ENCODE results near the gene RYR2.
"Not testable (repeated sequence)": the region's sequence is repeated elsewhere in the genome, so short reads cannot be mapped to it uniquely, and the experiment has no call there.

RYR2 gene

DNA sequence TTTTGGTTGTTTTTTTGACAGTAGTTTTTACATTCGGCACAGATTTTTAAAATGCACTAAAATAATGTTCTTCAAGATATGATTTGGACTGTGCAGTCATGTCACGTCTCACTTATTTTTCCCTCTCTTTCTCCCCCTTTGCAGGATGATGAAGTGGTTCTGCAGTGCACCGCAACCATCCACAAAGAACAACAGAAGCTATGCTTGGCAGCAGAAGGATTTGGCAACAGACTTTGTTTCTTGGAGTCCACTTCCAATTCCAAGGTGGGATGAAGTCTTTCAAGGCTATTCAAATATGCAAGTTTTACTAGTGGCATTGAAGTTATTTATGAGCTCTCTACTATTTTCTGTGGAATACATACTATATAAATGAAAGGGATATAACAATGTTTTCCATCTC is 228.4 kb downstream of the RYR2 start:
- Histone ChIP-seq H3K27ac (ENCODE audit: low read depth, low read length, poor library complexity, severe bottlenecking) (no peak overlapping the region), H3K4me1 (ENCODE audit: insufficient read depth, low read length, severe bottlenecking) (no peaks in the 10 kb centered on the region), H2AFZ (ENCODE audit: low read length) (no peak overlapping the region), H3K9me3 (ENCODE audit: low read length) (no peaks in the 10 kb centered on the region), H3K9ac (ENCODE audit: low read length) (no peak overlapping the region), H3K27me3 (ENCODE audit: insufficient read depth, low read length) (no peaks in the 10 kb centered on the region), H3K4me2 (ENCODE audit: low read length) (no peak overlapping the region), H3K79me2 (ENCODE audit: insufficient read depth, low read length) (no peaks in the 10 kb centered on the region), H3K36me3 (ENCODE audit: insufficient read depth, low read length) (no peaks in the 10 kb centered on the region), H4K20me1 (ENCODE audit: insufficient read depth, low read length) (no peaks in the 10 kb centered on the region), H3F3A (ENCODE audit: insufficient read depth, low read length) (no peaks in the 10 kb centered on the region), H3K4me3 (ENCODE audit: low read depth, low read length, poor library complexity, severe bottlenecking) (no peak overlapping the region), H3K9me2 (ENCODE audit: low read depth, low read length) (no peaks in the 10 kb centered on the region)
- TF ChIP-seq, protein P1, sequence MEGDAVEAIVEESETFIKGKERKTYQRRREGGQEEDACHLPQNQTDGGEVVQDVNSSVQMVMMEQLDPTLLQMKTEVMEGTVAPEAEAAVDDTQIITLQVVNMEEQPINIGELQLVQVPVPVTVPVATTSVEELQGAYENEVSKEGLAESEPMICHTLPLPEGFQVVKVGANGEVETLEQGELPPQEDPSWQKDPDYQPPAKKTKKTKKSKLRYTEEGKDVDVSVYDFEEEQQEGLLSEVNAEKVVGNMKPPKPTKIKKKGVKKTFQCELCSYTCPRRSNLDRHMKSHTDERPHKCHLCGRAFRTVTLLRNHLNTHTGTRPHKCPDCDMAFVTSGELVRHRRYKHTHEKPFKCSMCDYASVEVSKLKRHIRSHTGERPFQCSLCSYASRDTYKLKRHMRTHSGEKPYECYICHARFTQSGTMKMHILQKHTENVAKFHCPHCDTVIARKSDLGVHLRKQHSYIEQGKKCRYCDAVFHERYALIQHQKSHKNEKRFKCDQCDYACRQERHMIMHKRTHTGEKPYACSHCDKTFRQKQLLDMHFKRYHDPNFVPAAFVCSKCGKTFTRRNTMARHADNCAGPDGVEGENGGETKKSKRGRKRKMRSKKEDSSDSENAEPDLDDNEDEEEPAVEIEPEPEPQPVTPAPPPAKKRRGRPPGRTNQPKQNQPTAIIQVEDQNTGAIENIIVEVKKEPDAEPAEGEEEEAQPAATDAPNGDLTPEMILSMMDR (IDR thresholded peaks at IDR 0.05; ENCODE audit: low read length) = no peak
- TF ChIP-seq EZH2 (IDR thresholded peaks at IDR 0.05; ENCODE audit: borderline replicate concordance, low read length) = no peak

DNA sequence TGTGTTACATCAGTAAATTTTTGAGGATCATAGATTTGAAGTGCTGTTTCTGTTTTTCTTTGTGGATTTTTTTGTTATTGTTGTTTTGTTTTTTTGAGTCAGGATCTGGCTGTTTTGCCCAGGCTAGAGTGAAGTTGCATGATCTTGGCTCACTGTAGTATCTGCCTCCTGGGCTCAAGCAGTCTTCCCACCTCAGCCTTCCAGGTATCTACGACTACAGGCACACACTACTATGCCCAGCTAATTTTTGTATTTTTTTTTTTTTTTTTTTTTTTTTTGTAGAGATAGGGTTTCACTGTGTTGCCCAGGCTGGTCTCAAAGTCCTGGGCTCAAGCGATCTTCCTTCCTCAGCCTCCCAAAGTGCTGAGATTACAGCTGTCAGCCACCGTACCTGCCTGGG is 236.0 kb downstream of the RYR2 start:
- H3K9me3 ChIP-seq (ENCODE audit: low read length); H3K79me2 ChIP-seq (ENCODE audit: insufficient read depth, low read length); H3K9ac ChIP-seq (ENCODE audit: low read length); H3K4me1 ChIP-seq (ENCODE audit: insufficient read depth, low read length, severe bottlenecking); H3K27me3 ChIP-seq (ENCODE audit: insufficient read depth, low read length); H3K36me3 ChIP-seq (ENCODE audit: insufficient read depth, low read length); H3F3A ChIP-seq (ENCODE audit: insufficient read depth, low read length); H2AFZ ChIP-seq (ENCODE audit: low read length); H4K20me1 ChIP-seq (ENCODE audit: insufficient read depth, low read length); H3K27ac ChIP-seq (ENCODE audit: low read depth, low read length, poor library complexity, severe bottlenecking); H3K9me2 ChIP-seq (ENCODE audit: low read depth, low read length); H3K4me3 ChIP-seq (ENCODE audit: low read depth, low read length, poor library complexity, severe bottlenecking); H3K4me2 ChIP-seq (ENCODE audit: low read length): not testable (repeated sequence)

DNA sequence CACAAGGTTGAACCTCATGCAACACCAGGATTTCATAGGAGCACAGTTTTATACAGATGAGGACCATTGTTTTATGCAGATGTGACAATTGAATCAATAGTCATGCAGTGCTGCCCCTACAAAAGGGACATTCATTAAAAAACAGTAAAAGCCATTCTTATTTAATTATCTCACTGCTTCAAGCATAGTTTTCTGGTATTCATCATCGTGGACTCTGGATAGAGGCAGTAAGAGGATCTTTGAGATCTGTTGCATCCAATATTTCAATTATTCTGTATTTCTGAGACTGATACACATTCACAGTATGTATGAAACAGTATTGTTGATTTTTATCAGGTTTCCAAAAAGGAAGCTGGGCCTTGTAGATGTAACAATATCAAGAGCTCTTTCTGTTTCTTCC is 237.6 kb downstream of the RYR2 start:
- no peak overlapping the region for H2AFZ ChIP-seq (ENCODE audit: low read length)
- no peaks in the 10 kb centered on the region for H3F3A ChIP-seq (ENCODE audit: insufficient read depth, low read length)
- no peaks in the 10 kb centered on the region for H3K36me3 ChIP-seq (ENCODE audit: insufficient read depth, low read length)
- H4K20me1 ChIP-seq (ENCODE audit: insufficient read depth, low read length) = no peaks in the 10 kb centered on the region
- H3K4me1 ChIP-seq (ENCODE audit: insufficient read depth, low read length, severe bottlenecking) = no peaks in the 10 kb centered on the region
- no peak overlapping the region for H3K9ac ChIP-seq (ENCODE audit: low read length)
- H3K9me2 ChIP-seq (ENCODE audit: low read depth, low read length) = no peaks in the 10 kb centered on the region
- no peak for TF ChIP-seq EZH2 (IDR thresholded peaks at IDR 0.05; ENCODE audit: borderline replicate concordance, low read length)
- TF ChIP-seq, protein P1 (IDR thresholded peaks at IDR 0.05; ENCODE audit: low read length) = no peak
- H3K79me2 ChIP-seq (ENCODE audit: insufficient read depth, low read length) = no peaks in the 10 kb centered on the region
- no peak overlapping the region for H3K4me2 ChIP-seq (ENCODE audit: low read length)
- H3K27me3 ChIP-seq (ENCODE audit: insufficient read depth, low read length) = no peaks in the 10 kb centered on the region
- H3K9me3 ChIP-seq (ENCODE audit: low read length) = no peaks in the 10 kb centered on the region
- no peak overlapping the region for H3K4me3 ChIP-seq (ENCODE audit: low read depth, low read length, poor library complexity, severe bottlenecking)
- H3K27ac ChIP-seq (ENCODE audit: low read depth, low read length, poor library complexity, severe bottlenecking) = no peak overlapping the region

DNA sequence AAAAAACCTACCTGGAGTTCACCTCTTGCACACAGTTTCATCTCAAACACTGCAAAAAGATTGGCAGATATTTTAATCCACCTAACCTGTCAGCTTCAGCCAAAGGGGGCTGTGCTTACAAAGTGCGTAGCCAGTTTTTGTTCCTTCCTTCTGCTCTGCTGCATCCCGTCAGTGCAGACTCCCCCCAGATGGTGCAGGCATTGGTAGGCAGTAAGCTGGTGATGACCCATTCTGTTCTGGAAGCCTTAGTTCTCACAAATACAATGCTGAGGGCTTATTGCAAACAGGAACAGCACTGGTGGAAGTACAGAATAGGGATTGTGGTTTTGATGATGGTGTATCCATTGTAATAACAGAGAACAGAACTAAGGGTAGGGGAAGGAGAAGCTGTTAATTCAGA is 239.5 kb downstream of the RYR2 start:
- Histone ChIP-seq H3K9ac (ENCODE audit: low read length) (no peak overlapping the region), H3K9me3 (ENCODE audit: low read length) (no peaks in the 10 kb centered on the region), H3K4me3 (ENCODE audit: low read depth, low read length, poor library complexity, severe bottlenecking) (no peak overlapping the region), H3K9me2 (ENCODE audit: low read depth, low read length) (no peaks in the 10 kb centered on the region), H3F3A (ENCODE audit: insufficient read depth, low read length) (no peaks in the 10 kb centered on the region), H3K27ac (ENCODE audit: low read depth, low read length, poor library complexity, severe bottlenecking) (no peak overlapping the region), H3K36me3 (ENCODE audit: insufficient read depth, low read length) (no peaks in the 10 kb centered on the region), H2AFZ (ENCODE audit: low read length) (no peak overlapping the region), H3K4me2 (ENCODE audit: low read length) (no peak overlapping the region), H3K79me2 (ENCODE audit: insufficient read depth, low read length) (no peaks in the 10 kb centered on the region), H3K27me3 (ENCODE audit: insufficient read depth, low read length) (no peaks in the 10 kb centered on the region), H4K20me1 (ENCODE audit: insufficient read depth, low read length) (no peaks in the 10 kb centered on the region), H3K4me1 (ENCODE audit: insufficient read depth, low read length, severe bottlenecking) (no peaks in the 10 kb centered on the region)
- TF ChIP-seq, protein P1 (IDR thresholded peaks at IDR 0.05; ENCODE audit: low read length) = no peak
- TF ChIP-seq EZH2 (IDR thresholded peaks at IDR 0.05; ENCODE audit: borderline replicate concordance, low read length) = no peak
